Keratinocyte (primary cell): Measurements from ENCODE around the gene CHPF.

Experiments
- EZH2 ChIP-seq: IDR thresholded peaks from one replicate; pipeline ENCODE4 v1.6.1; 2012; ENCODE audit warnings: inconsistent platforms, mild to moderate bottlenecking, low read length, moderate library complexity
- TF ChIP-seq, protein P1 (sequence below), 3 experiments: IDR thresholded peaks in 1 of 3; conservative IDR thresholded peaks in 1 of 3; optimal IDR thresholded peaks in 1 of 3; 2 replicates in 2 of 3; 3 replicates in 1 of 3; pipeline versions ENCODE3 to v1.5.1; 2011; ENCODE audit warnings: low read length in 3 of 3, mild to moderate bottlenecking in 3 of 3, moderate library complexity in 2 of 3, control low read depth in 1 of 3, inconsistent platforms in 1 of 3; ENCODE audit not compliant: insufficient read depth in 2 of 3; ENCODE audit errors: extremely low read depth in 1 of 3

DNA sequence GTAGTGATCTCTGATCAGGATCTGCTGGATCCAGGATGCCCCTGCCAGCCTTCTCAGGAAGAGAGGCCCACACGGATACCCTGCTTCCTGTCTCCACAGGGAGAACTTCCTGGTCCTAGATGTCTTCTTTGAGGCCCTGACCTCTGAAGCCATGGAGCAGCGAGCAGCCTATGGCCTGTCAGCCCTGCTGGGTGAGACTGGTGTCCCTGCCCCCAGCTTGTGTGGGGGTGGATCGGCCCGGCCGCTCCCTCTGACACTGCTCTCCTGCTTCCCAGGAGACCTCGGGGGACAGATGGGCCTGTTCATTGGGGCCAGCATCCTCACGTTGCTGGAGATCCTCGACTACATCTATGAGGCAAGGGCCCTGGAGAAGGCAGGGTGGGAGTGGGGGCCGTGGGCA, 6.6 kb downstream of the CHPF start:
- TF ChIP-seq, protein P1, sequence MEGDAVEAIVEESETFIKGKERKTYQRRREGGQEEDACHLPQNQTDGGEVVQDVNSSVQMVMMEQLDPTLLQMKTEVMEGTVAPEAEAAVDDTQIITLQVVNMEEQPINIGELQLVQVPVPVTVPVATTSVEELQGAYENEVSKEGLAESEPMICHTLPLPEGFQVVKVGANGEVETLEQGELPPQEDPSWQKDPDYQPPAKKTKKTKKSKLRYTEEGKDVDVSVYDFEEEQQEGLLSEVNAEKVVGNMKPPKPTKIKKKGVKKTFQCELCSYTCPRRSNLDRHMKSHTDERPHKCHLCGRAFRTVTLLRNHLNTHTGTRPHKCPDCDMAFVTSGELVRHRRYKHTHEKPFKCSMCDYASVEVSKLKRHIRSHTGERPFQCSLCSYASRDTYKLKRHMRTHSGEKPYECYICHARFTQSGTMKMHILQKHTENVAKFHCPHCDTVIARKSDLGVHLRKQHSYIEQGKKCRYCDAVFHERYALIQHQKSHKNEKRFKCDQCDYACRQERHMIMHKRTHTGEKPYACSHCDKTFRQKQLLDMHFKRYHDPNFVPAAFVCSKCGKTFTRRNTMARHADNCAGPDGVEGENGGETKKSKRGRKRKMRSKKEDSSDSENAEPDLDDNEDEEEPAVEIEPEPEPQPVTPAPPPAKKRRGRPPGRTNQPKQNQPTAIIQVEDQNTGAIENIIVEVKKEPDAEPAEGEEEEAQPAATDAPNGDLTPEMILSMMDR (optimal IDR thresholded peaks at IDR 0.05 in 1 of 3, IDR thresholded peaks at IDR 0.05 in 1 of 3, conservative IDR thresholded peaks at IDR 0.05 in 1 of 3; ENCODE audit: extremely low read depth in 1 of 3, insufficient read depth in 2 of 3, low read length in 3 of 3) = no peak
- no peak for TF ChIP-seq EZH2
